A673 (cell line): ENCODE data around the gene DNMT3L.
"Not testable (repeated sequence)": the region's sequence is repeated elsewhere in the genome, so short reads cannot be mapped to it uniquely, and the experiment has no call there.

Experiments
- CTCF ChIP-seq: fragments of 300-800, 200-600 bp; sonication (generic); conservative IDR thresholded peaks from 2 replicates; pipeline ENCODE4 v1.5.1; 2017; ENCODE audit warnings: low read depth, mild to moderate bottlenecking, antibody characterized with exemption, low read length, moderate library complexity, mixed read lengths
- EZH2 ChIP-seq: fragments of 200-600 bp; sonication (generic); IDR thresholded peaks from 2 replicates; pipeline ENCODE4 v1.6.1; 2017; ENCODE audit warnings: borderline replicate concordance, low read depth, mild to moderate bottlenecking, mixed read lengths, antibody characterized with exemption, low read length; ENCODE audit not compliant: poor library complexity, severe bottlenecking

DNA sequence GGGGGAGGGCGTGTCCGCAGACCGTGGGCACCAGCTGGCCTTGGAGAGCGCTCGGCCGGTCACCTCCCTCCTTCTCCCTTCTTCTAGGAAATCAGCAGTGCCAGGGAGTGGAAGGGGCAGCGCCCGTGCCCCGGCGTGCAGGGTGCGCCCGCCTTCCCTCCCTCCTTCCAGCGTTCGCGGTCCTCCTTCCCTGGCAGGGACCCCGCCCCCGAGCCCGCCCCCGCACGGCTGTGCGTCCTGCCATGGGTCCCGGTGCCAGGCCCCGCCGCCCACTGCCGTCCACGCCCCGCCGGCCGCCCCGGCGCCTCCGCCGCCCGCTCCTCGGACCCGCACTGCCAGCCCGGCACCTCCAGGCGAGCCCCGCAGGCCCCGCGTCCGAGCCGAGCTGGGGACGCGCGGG lies 21.3 kb downstream of the DNMT3L start:
- not testable (repeated sequence) for TF ChIP-seq CTCF, EZH2
